Adrenal gland (tissue), 5 donors: ENCODE results near the gene LKAAEAR1.

Experiments
- POLR2A ChIP-seq, 2 donors: fragments of 450-650 bp; IDR thresholded peaks; one replicate each; pipeline ENCODE4 v1.6.1; 2017; ENCODE audit warnings: antibody characterized with exemption in 2 of 2, mild to moderate bottlenecking in 2 of 2, moderate library complexity in 1 of 2
- TF ChIP-seq, protein P1 (sequence below), 6 experiments: fragments of 450-650 bp in 4 of 6; fragments of 200-600 bp in 2 of 6; sonication (generic) in 1 of 6; IDR thresholded peaks; 1 replicate in 5 of 6; 2 replicates in 1 of 6; pipeline versions ENCODE4 v1.5.1 to v1.8.0; 2016 to 2021; ENCODE audit warnings: antibody characterized with exemption in 6 of 6, mild to moderate bottlenecking in 2 of 6, moderate library complexity in 1 of 6
- donor health status: DM: no; HTN: no; CAD: no.

DNA sequence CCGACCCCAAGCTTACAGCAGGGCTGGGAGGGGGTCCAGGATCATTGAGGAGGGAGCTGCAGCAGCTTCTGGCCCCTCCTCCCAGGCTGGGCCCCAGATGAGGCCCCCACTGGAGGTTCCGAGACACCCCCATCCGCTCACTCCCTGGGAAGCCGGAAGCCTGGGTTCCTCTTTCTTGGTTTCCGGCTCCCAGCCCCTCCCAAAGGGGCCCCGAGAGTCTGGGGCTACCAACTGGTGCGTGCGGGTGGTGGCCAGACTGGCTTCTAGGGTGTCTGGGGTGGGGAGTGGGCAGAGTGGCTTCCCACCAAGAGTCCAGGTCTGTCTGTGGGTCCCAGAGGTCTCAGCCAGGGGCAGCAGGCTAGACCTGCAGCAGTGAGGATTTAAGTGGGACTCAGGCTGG is 7.1 kb downstream of the LKAAEAR1 start:
- TF ChIP-seq, protein P1, sequence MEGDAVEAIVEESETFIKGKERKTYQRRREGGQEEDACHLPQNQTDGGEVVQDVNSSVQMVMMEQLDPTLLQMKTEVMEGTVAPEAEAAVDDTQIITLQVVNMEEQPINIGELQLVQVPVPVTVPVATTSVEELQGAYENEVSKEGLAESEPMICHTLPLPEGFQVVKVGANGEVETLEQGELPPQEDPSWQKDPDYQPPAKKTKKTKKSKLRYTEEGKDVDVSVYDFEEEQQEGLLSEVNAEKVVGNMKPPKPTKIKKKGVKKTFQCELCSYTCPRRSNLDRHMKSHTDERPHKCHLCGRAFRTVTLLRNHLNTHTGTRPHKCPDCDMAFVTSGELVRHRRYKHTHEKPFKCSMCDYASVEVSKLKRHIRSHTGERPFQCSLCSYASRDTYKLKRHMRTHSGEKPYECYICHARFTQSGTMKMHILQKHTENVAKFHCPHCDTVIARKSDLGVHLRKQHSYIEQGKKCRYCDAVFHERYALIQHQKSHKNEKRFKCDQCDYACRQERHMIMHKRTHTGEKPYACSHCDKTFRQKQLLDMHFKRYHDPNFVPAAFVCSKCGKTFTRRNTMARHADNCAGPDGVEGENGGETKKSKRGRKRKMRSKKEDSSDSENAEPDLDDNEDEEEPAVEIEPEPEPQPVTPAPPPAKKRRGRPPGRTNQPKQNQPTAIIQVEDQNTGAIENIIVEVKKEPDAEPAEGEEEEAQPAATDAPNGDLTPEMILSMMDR (IDR thresholded peaks at IDR 0.05) = no peak
- TF ChIP-seq POLR2A (IDR thresholded peaks at IDR 0.05) = no peak
